ENCODE data around the gene FITM2.
"Not testable (repeated sequence)": the region's sequence is repeated elsewhere in the genome, so short reads cannot be mapped to it uniquely, and the experiment has no call there.

Gene FITM2

GRCh38 chr20:44334709-44335108 lies 23.7 kb upstream of the FITM2 start:
- TF ChIP-seq, protein P1, sequence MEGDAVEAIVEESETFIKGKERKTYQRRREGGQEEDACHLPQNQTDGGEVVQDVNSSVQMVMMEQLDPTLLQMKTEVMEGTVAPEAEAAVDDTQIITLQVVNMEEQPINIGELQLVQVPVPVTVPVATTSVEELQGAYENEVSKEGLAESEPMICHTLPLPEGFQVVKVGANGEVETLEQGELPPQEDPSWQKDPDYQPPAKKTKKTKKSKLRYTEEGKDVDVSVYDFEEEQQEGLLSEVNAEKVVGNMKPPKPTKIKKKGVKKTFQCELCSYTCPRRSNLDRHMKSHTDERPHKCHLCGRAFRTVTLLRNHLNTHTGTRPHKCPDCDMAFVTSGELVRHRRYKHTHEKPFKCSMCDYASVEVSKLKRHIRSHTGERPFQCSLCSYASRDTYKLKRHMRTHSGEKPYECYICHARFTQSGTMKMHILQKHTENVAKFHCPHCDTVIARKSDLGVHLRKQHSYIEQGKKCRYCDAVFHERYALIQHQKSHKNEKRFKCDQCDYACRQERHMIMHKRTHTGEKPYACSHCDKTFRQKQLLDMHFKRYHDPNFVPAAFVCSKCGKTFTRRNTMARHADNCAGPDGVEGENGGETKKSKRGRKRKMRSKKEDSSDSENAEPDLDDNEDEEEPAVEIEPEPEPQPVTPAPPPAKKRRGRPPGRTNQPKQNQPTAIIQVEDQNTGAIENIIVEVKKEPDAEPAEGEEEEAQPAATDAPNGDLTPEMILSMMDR (IDR thresholded peaks at IDR 0.05; ENCODE audit: low read depth, low read length, missing control alignments): no peak
- H3K4me3 ChIP-seq (replicated peaks; ENCODE audit: low read depth, low read length): no peak overlapping the region
- no peak for DNase-seq (ENCODE audit: extremely low read depth, low read depth)

DNA sequence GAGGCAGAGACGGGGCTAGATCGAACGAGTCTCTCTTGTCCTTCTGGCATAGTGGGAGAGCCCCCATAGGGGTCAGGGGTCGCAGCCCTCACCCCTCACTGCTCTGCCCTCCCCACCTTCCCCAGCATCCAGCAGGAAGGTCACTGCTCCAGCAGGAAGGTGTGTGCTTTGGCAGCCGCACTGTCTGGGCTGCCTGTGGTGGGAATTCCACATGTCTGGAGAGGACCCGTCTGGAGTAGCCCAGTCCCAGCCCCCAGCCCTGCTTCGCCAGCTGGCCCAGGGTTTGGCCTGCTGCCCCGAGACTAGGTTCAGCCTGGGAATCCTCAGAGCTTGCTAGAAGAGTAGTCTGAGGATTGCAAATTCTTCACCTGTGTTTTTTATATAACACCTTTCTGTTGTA lies 23.3 kb upstream of the FITM2 start:
- TF ChIP-seq, protein P1 (IDR thresholded peaks at IDR 0.05; ENCODE audit: low read depth, low read length, missing control alignments): no peak
- no peak for DNase-seq (ENCODE audit: extremely low read depth, low read depth)
- H3K4me3 ChIP-seq (replicated peaks; ENCODE audit: low read depth, low read length): no peak overlapping the region

GRCh38 chr20:44331201-44331600 lies 20.2 kb upstream of the FITM2 start:
- H3K4me3 ChIP-seq (replicated peaks; ENCODE audit: low read depth, low read length): no peak overlapping the region
- TF ChIP-seq, protein P1 (IDR thresholded peaks at IDR 0.05; ENCODE audit: low read depth, low read length, missing control alignments): no peak
- no peak for DNase-seq (ENCODE audit: extremely low read depth, low read depth)

DNA sequence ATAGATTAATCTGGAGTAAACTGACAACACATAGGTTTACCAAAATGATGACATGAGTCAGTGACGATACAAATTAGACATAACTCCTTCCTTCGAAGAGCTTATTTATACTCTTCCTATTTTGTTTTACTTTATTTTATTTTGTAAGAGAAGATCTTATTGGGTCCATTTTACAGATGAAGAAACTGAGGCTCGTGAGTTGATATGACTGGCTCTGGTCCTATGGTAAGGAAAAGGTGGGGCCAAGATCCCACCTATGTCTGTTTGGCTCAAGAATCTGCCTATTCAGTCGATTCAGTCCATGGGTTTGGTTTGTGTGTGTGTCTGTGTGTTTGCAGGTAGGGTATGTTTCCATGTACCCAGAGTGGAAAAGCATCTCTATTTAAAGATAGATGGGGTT lies 17.4 kb upstream of the FITM2 start:
- no peak overlapping the region for H3K4me3 ChIP-seq (replicated peaks; ENCODE audit: low read depth, low read length)
- DNase-seq (ENCODE audit: extremely low read depth, low read depth): no peak
- TF ChIP-seq, protein P1 (IDR thresholded peaks at IDR 0.05; ENCODE audit: low read depth, low read length, missing control alignments): no peak

GRCh38 chr20:44327748-44328147 lies 16.7 kb upstream of the FITM2 start:
- not testable (repeated sequence) for H3K4me3 ChIP-seq (replicated peaks; ENCODE audit: low read depth, low read length); DNase-seq (ENCODE audit: extremely low read depth, low read depth)

DNA sequence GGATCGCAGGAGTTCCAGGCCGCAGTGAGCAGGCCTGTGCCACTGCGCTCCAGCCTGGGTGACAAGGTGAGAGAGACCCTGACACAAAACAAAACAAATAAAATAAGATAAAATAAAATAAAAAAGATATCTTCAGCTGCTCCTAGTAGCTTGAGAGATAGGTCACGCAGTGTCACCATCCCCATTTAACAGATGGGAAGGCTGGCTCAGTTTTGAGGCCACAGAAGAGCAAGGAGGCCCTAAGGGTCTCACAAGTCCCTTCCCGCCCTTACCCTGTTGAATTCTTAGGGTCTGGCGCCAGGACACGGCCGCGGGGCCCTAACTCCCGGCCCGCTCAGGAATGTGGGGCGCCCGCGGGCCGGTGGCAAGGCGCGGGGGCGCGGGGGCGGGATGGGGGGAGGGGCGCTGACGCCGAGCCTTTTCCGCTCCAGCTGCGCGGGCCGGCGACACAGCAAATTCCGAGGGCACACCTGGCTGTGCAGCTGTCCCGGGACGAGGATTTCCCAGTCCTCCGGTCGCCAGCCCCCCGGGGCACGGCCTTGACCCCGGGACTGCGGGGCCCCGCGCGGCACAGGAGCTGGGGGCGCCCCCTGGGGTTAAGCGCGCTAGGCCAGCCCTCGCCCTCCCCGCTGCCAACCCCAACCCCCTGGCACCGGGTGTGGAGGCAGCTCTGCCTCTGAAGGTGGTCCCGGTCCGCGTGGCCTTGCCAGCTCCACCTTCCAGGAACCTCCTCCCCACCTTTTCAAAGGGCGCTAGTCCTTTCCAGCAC lies 15.6 kb upstream of the FITM2 start:
- 0 out of 2 replicates have a peak overlapping the region, but pooled peaks have one; percentile 13 for H3K4me3 ChIP-seq (replicated peaks; ENCODE audit: low read depth, low read length)
- DNase-seq (ENCODE audit: extremely low read depth, low read depth): no peak
- TF ChIP-seq, protein P1 (IDR thresholded peaks at IDR 0.05; ENCODE audit: low read depth, low read length, missing control alignments): no peak

DNA sequence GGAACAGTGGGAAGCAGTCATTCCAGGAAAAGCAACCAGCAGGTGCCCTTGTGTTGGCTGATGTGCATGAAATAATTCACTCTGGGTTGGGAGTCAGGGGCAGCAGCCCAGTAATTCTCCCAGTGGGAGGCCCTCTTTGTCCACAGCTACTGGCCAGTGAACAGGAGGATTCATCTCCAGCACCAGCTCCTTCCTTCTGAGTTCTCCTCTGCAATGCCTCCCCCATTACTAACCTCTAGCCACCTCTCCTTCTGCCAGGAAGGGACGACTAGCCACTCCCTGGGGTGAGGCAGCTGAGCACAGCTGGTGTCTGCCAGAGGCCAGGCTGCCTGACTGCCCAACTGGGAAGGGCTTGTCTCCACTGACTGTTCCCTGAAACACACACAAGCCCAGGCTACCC lies 13.3 kb upstream of the FITM2 start:
- DNase-seq (ENCODE audit: extremely low read depth, low read depth): no peak
- TF ChIP-seq, protein P1 (IDR thresholded peaks at IDR 0.05; ENCODE audit: low read depth, low read length, missing control alignments): no peak
- H3K4me3 ChIP-seq (replicated peaks; ENCODE audit: low read depth, low read length): no peak overlapping the region
